Astrocyte (in vitro differentiated cells and primary cell): Measurements from ENCODE around the gene IQGAP2. TPM values are rescaled to one million over a fixed set of nuclear protein-coding genes. Genes with fewer than 3 reads are reported as not detected.

ENCODE experiments used
- DNase-seq: peaks from one replicate; pipeline ENCODE4 v3.0.0-alpha.2; 2010; ENCODE audit warnings: low read depth
- FAIRE-seq: peaks from 2 replicates; lab custom pipeline; 2011; peaks lifted over from hg19 to GRCh38; lab: Jason Lieb, UNC
- H2AFZ ChIP-seq: 2 replicates; pipeline ENCODE4 v1.6.0; 2012; ENCODE audit warnings: low read depth, low read length, inconsistent platforms
- H3K27ac ChIP-seq: 2 replicates; pipeline ENCODE4 v1.5.1; 2011; ENCODE audit warnings: low read depth, low read length, inconsistent platforms
- H3K27me3 ChIP-seq: 2 replicates; pipeline ENCODE4 v1.6.0; 2011; ENCODE audit warnings: low read length, inconsistent platforms; ENCODE audit not compliant: insufficient read depth
- H3K36me3 ChIP-seq: 2 replicates; pipeline ENCODE4 v1.5.1; 2011; ENCODE audit warnings: low read length, inconsistent platforms; ENCODE audit not compliant: insufficient read depth
- H3K4me1 ChIP-seq: 2 replicates; pipeline ENCODE4 v1.5.1; 2011; ENCODE audit warnings: low read length, inconsistent platforms; ENCODE audit not compliant: insufficient read depth
- H3K4me2 ChIP-seq: 2 replicates; pipeline ENCODE4 v1.6.0; 2012; ENCODE audit warnings: low read length, inconsistent platforms
- H3K4me3 ChIP-seq: 2 replicates; pipeline ENCODE4 v1.5.1; 2011; ENCODE audit warnings: low read depth, mild to moderate bottlenecking, low read length, inconsistent platforms; ENCODE audit not compliant: insufficient read depth
- H3K79me2 ChIP-seq: 2 replicates; pipeline ENCODE4 v1.6.0; 2012; ENCODE audit warnings: mild to moderate bottlenecking, low read length, inconsistent platforms; ENCODE audit not compliant: insufficient read depth
- H3K9ac ChIP-seq: 2 replicates; pipeline ENCODE4 v1.6.0; 2012; ENCODE audit warnings: mild to moderate bottlenecking, low read length, inconsistent platforms
- H3K9me3 ChIP-seq: 2 replicates; pipeline ENCODE4 v1.5.1; 2012; ENCODE audit warnings: low read depth, mild to moderate bottlenecking, low read length, inconsistent platforms; ENCODE audit not compliant: insufficient read depth
- H4K20me1 ChIP-seq: 2 replicates; pipeline ENCODE4 v1.6.0; 2012; ENCODE audit warnings: low read length, inconsistent platforms; ENCODE audit not compliant: insufficient read depth
- H3K27ac Mint-ChIP-seq: one replicate; pipeline ENCODE4 v1.8.0; 2021; ENCODE audit warnings: mild to moderate bottlenecking, mixed read lengths; ENCODE audit not compliant: unreplicated experiment
- H3K27me3 Mint-ChIP-seq: one replicate; pipeline ENCODE4 v1.8.0; 2021; ENCODE audit warnings: low read depth, mixed read lengths; ENCODE audit not compliant: unreplicated experiment
- H3K36me3 Mint-ChIP-seq: one replicate; pipeline ENCODE4 v1.8.0; 2021; ENCODE audit warnings: low read depth, mixed read lengths; ENCODE audit not compliant: unreplicated experiment
- H3K4me1 Mint-ChIP-seq: one replicate; pipeline ENCODE4 v1.8.0; 2021; ENCODE audit warnings: low read depth, mixed read lengths; ENCODE audit not compliant: unreplicated experiment
- H3K4me3 Mint-ChIP-seq: one replicate; pipeline ENCODE4 v1.8.0; 2021; ENCODE audit warnings: mild to moderate bottlenecking, moderate library complexity, mixed read lengths; ENCODE audit not compliant: unreplicated experiment
- H3K9me3 Mint-ChIP-seq: one replicate; pipeline ENCODE4 v1.8.0; 2021; ENCODE audit warnings: mild to moderate bottlenecking, mixed read lengths; ENCODE audit not compliant: unreplicated experiment
- CTCF ChIP-seq: IDR thresholded peaks from 2 replicates; pipeline ENCODE4 v1.5.1; 2011; ENCODE audit warnings: low read depth, mild to moderate bottlenecking, inconsistent platforms, low read length, moderate library complexity; ENCODE audit not compliant: insufficient read depth
- EZH2 ChIP-seq: IDR thresholded peaks from 2 replicates; pipeline ENCODE4 v1.6.1; 2012; ENCODE audit warnings: mild to moderate bottlenecking, low read length, inconsistent platforms; ENCODE audit not compliant: insufficient read depth
- total RNA-seq: library from RNA; stranded (reverse); gene quantifications from 2 replicates; pipeline ENCODE4 v1.2.1, GENCODE V29; 2021

IQGAP2 gene
- total RNA-seq, 1 donor from 2014 or later: 2.9 TPM

- DNase-seq (no peak), FAIRE-seq (no peak)
- Mint-ChIP-seq H3K27ac (no peak overlapping the region), H3K9me3 (no peaks in the 10 kb centered on the region), H3K4me1 (peaks cover 7% of the 10 kb centered on the region), H3K27me3 (peaks cover 9% of the 10 kb centered on the region), H3K4me3 (no peak overlapping the region), H3K36me3 (peaks cover 2% of the 10 kb centered on the region)
- Histone ChIP-seq H3K4me3 (no peak overlapping the region), H3K4me1 (no peaks in the 10 kb centered on the region), H3K9ac (no peak overlapping the region), H3K4me2 (no peak overlapping the region), H3K36me3 (no peaks in the 10 kb centered on the region), H3K9me3 (no peaks in the 10 kb centered on the region), H3K27ac (no peak overlapping the region), H2AFZ (no peak overlapping the region), H4K20me1 (no peaks in the 10 kb centered on the region), H3K79me2 (no peaks in the 10 kb centered on the region), H3K27me3 (no peaks in the 10 kb centered on the region)
- TF ChIP-seq CTCF: no peak
Observed at GRCh38 chr5:76746677-76747076, 343.6 kb downstream of the IQGAP2 start.

GRCh38 chr5:76747706-76748105, 344.6 kb downstream of the IQGAP2 start:
- no peak overlapping the region for H2AFZ ChIP-seq
- FAIRE-seq: no peak

GRCh38 chr5:76751291-76751690, 348.2 kb downstream of the IQGAP2 start:
- no peak overlapping the region for H3K27ac ChIP-seq
- no peaks in the 10 kb centered on the region for H3K27me3 ChIP-seq
- no peak overlapping the region for H3K9ac ChIP-seq
- no peaks in the 10 kb centered on the region for H3K79me2 ChIP-seq
- H3K9me3 ChIP-seq: no peaks in the 10 kb centered on the region
- no peak for FAIRE-seq
- Mint-ChIP-seq H3K27ac (no peak overlapping the region), H3K36me3 (peaks cover 5% of the 10 kb centered on the region), H3K4me1 (no peaks in the 10 kb centered on the region), H3K27me3 (peaks cover 11% of the 10 kb centered on the region), H3K4me3 (no peak overlapping the region), H3K9me3 (no peaks in the 10 kb centered on the region)
- no peak overlapping the region for H2AFZ ChIP-seq
- TF ChIP-seq EZH2: no peak
- TF ChIP-seq CTCF: no peak
- H3K4me3 ChIP-seq: no peak overlapping the region
- H3K4me2 ChIP-seq: no peak overlapping the region
- H3K4me1 ChIP-seq: no peaks in the 10 kb centered on the region
- no peak for DNase-seq
- no peaks in the 10 kb centered on the region for H4K20me1 ChIP-seq
- H3K36me3 ChIP-seq: no peaks in the 10 kb centered on the region

More at GRCh38 chr5:76747706-76748105, 344.6 kb downstream of the IQGAP2 start:
- H4K20me1 ChIP-seq: no peaks in the 10 kb centered on the region
- no peaks in the 10 kb centered on the region for H3K36me3 ChIP-seq
- H3K36me3 Mint-ChIP-seq: peaks cover 5% of the 10 kb centered on the region
- H3K27me3 Mint-ChIP-seq: peaks cover 11% of the 10 kb centered on the region
- TF ChIP-seq EZH2 (no peak), CTCF (no peak)
- H3K4me3 ChIP-seq: no peak overlapping the region
- H3K27ac ChIP-seq: no peak overlapping the region
- H3K9me3 Mint-ChIP-seq: no peaks in the 10 kb centered on the region
- H3K27ac Mint-ChIP-seq: no peak overlapping the region
- H3K79me2 ChIP-seq: no peaks in the 10 kb centered on the region
- DNase-seq: no peak
- H3K9me3 ChIP-seq: no peaks in the 10 kb centered on the region
- no peak overlapping the region for H3K9ac ChIP-seq
- H3K27me3 ChIP-seq: no peaks in the 10 kb centered on the region
- no peak overlapping the region for H3K4me3 Mint-ChIP-seq
- H3K4me2 ChIP-seq: no peak overlapping the region
- no peaks in the 10 kb centered on the region for H3K4me1 ChIP-seq
- peaks cover 3% of the 10 kb centered on the region for H3K4me1 Mint-ChIP-seq
